ENCODE measurements around the gene PGGT1B. TPM values are rescaled to one million over a fixed set of nuclear protein-coding genes. Genes with fewer than 3 reads are reported as not detected.
"Not testable (repeated sequence)": the region's sequence is repeated elsewhere in the genome, so short reads cannot be mapped to it uniquely, and the experiment has no call there.

PGGT1B gene
- total RNA-seq, 1 experiment from 2014 or later: 20.1 TPM

DNA sequence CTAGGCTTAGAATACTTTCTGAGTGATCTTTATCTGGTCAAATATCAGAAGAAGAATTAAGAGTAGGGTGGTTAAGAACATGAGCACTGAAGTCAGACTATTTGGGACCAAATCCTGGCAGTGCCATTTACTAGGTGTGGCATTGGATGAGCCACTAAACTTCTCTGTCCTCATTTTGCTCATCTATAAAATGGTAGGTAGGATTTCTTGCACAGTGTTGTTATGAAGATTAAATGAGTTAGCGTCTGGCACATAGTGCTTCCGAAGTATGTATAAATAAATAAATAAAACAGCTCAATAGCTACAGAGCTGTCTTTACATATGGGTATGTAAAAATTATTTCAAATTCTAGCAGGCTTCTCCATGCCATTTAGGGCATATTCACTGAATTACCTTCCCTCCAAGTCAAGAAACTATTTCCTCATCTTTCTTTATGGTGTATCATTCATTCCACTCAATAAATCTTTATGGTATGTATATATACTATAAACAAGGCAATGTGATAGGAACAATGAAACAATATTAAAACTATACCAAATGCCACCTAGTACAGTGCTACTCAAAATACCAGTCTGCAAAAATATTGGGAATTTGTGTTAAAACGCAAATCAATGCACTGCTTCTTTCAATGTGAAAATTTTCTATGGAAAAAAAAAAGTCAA is 9.8 kb upstream of the PGGT1B start:
- H3K9me3 ChIP-seq (replicated peaks): no peaks in the 10 kb centered on the region
- no peaks in the 10 kb centered on the region; the same call in none of the 2 replicates for H3K36me3 ChIP-seq
- DNase-seq: no peak
- H3K4me1 ChIP-seq: no peaks in the 10 kb centered on the region
- no peaks in the 10 kb centered on the region for H3K27me3 ChIP-seq
- H3K4me3 ChIP-seq: no peak overlapping the region
- H3K27ac ChIP-seq: no peak overlapping the region

DNA sequence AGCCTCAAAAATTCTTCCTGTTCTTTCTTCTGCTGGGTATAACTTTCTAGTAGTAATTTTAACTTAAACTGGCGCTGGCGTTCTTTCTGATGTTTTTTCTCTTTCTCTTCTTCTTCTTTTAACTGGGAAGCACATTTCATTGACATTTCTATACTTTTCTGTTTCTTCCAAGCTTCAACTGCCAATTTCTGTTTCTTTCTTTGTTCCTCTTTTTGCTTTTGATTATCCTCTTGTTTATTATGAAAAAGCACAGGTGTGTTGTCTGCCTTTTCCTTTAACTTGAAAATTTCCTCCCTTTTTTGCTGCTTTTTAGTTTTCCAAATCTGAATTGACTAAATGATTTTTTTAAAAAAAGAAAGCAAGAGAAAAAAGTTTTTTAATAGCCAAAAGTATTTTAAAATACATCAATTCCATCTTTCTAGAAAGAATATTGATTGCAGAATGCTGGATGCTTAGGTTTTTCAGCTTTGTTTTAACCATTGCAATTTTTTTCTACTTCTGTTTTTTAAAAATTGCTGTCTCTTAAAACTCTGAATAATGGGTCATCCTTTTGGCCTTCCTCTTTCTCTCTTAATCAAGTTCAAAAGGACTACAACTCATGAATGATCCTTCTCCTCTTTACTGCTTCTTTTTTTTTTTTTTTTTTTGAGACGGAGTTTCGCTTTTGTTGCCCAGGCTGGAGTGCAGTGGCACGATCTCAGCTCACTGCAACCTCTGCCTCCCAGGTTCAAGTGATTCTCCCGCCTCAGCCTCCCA is 8.8 kb upstream of the PGGT1B start:
- H3K27ac ChIP-seq: no peak overlapping the region
- no peaks in the 10 kb centered on the region for H3K9me3 ChIP-seq (replicated peaks)
- DNase-seq: no peak
- no peaks in the 10 kb centered on the region for H3K27me3 ChIP-seq
- no peaks in the 10 kb centered on the region for H3K4me1 ChIP-seq
- H3K4me3 ChIP-seq: no peak overlapping the region
- H3K36me3 ChIP-seq: no peaks in the 10 kb centered on the region; the same call in none of the 2 replicates

DNA sequence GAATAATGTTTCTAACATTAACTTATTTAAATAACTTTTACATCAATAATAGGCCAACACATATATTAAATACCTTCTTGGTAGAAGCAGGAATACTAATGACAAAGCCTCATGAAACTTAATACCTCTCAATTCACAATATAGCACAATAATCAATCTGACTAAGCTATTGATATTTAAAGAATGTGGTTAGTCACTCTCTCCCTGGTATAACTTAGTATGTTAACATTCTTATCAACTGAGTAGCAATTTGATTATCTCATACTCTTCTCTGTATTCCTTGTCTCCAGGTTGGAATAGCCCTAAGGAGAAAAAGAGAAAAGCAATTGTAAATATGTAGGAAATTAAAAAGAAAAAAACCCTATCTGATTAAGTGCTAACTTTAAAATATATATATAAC is 4.9 kb upstream of the PGGT1B start:
- no peak for DNase-seq
- H3K9me3 ChIP-seq (replicated peaks): no peaks in the 10 kb centered on the region
- H3K27ac ChIP-seq: no peak overlapping the region
- H3K4me3 ChIP-seq: no peak overlapping the region
- H3K36me3 ChIP-seq: no peaks in the 10 kb centered on the region; the same call in 1 of the 2 replicates
- peaks cover 3% of the 10 kb centered on the region; the same call in 1 of the 2 replicates for H3K4me1 ChIP-seq
- no peaks in the 10 kb centered on the region for H3K27me3 ChIP-seq

DNA sequence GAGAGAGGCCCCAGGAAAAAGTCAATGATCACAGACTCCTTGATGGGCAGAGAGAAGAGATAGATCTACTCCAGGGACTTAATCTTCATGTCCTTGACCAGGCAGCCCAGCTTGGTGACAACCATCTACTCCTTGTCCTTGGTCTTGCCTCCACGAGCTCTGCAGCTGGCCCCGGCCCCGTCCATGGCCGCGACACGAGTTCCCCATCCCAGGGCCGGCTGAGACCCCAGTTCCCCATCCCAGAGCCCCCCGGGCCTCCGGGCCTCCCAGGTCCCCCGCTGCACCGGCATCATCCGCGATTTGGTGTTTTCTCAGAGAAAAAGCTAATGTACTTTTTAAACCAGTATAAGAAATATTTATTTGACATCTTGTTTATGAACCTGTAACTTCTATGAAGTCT is 2.5 kb upstream of the PGGT1B start:
- H3K4me1 ChIP-seq: peaks cover 3% of the 10 kb centered on the region; the same call in 1 of the 2 replicates
- no peaks in the 10 kb centered on the region; the same call in 1 of the 2 replicates for H3K36me3 ChIP-seq
- no peaks in the 10 kb centered on the region for H3K9me3 ChIP-seq (replicated peaks)
- no peak overlapping the region for H3K4me3 ChIP-seq
- H3K27me3 ChIP-seq: no peaks in the 10 kb centered on the region
- DNase-seq: no peak
- no peak overlapping the region for H3K27ac ChIP-seq

DNA sequence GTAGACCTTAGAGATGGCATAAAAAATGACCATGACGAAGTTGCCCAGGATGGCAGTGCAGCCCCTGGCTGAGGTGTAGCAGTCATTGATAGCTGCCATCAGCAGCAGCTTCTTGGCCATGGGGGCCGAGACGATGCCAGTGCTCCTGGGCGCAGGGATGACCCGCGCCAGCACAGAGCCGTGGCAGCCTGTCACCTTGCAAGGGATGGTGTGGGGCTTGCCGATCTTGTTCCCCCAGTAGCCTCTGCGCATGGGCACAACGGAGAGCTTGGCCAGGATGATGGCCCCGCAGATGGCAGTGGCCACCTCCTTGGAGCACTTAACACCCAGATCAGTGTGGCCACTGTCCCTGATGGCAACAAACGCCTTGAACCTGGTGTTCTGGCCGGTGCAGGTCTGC is 2.1 kb upstream of the PGGT1B start:
- Histone ChIP-seq H3K4me1 (peaks cover 3% of the 10 kb centered on the region; the same call in 1 of the 2 replicates), H3K27me3 (no peaks in the 10 kb centered on the region), H3K27ac (no peak overlapping the region), H3K4me3 (no peak overlapping the region), H3K36me3 (no peaks in the 10 kb centered on the region; the same call in 1 of the 2 replicates), H3K9me3 (replicated peaks) (no peaks in the 10 kb centered on the region)
- no peak for DNase-seq

DNA sequence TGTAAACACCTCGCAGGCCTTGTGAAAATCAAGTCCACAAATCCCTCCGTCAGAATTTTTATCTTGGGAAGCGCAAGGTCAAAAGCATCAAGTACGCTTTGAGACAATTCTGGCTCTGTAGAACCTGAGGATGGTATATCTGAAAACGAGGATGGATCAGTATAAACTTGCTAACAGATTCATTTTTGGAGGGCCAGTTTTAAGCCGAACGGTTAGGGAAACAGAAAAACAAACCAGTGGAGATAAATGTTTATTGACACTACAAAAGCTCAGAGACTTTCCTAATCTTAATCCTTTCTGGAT is 352 bp upstream of the PGGT1B start:
- no peaks in the 10 kb centered on the region for H3K27me3 ChIP-seq
- peak overlapping the region; percentile 90 for H3K4me3 ChIP-seq

DNA sequence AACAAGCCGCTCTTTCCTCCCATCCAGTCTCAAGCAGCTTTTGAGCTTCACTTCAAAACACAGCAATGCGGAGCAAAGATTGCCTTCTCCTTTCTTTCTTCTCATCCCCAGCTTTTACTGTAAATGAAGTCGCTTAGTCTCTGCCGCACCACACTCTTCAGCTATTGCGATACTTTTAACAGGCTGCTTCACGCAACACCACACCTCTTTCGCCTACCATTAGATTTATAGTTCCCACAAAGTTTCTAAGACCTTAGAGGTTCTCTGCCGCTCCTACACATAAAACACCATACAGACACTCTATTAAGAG is 711 bp downstream of the PGGT1B start:
- Histone ChIP-seq H3K4me1 (peaks cover 3% of the 10 kb centered on the region; the same call in 1 of the 2 replicates), H3K4me3 (peak overlapping the region; percentile 90), H3K36me3 (no peaks in the 10 kb centered on the region), H3K9me3 (replicated peaks) (no peaks in the 10 kb centered on the region), H3K27me3 (no peaks in the 10 kb centered on the region), H3K27ac (peak overlapping the region; percentile 85)
- DNase-seq: peak in 1 of 2 experiments; percentile 29

More for the DNA sequence above, 352 bp upstream of the PGGT1B start:
- Histone ChIP-seq H3K27ac (peak overlapping the region; percentile 85), H3K36me3 (no peaks in the 10 kb centered on the region), H3K9me3 (replicated peaks) (no peaks in the 10 kb centered on the region), H3K4me1 (peaks cover 3% of the 10 kb centered on the region; the same call in 1 of the 2 replicates)
- DNase-seq: no peak

DNA sequence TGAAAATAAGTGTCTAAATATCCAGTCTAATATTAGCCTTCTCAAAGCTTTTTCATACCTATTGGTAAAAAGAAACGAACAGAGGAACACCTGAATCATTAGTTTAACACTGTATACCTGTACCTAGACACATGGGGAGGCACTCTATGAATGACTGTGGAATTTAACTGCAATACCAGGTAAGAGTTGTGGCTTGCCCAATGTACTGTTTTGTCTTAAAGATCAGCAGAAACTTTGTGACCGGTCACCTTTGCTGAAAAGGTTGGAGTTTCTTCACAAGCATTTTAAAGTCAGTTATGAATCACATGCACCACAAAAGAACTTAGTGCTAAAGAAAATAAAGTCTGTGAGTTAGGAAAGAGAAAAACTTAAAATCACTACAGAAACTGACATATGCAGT is 2.4 kb downstream of the PGGT1B start:
- H3K4me3 ChIP-seq: no peak overlapping the region
- no peaks in the 10 kb centered on the region for H3K9me3 ChIP-seq (replicated peaks)
- no peak for DNase-seq
- peaks cover 3% of the 10 kb centered on the region; the same call in 1 of the 2 replicates for H3K4me1 ChIP-seq
- H3K27me3 ChIP-seq: no peaks in the 10 kb centered on the region
- H3K36me3 ChIP-seq: no peaks in the 10 kb centered on the region
- no peak overlapping the region for H3K27ac ChIP-seq

DNA sequence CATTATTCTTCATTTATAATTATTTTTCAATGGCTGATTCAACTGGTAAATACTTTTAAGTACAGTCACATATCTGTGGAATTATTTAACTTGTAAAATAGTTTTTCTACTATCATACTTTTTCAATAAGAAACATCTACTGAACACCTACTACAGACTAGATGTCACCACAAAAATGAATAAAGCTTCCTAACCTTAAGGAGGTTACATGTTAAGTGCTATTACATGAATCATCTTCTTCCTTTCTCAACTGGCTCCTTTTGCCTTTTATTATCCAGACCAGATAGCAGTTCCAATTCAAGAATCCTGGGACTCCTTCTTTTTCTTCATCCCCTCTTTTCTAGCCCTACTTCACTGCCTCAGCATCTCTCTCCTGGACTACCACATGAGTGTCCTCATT is 4.7 kb downstream of the PGGT1B start:
- Histone ChIP-seq H3K36me3 (peaks cover 1% of the 10 kb centered on the region; the same call in 1 of the 2 replicates), H3K27ac (no peak overlapping the region), H3K4me3 (no peak overlapping the region), H3K4me1 (no peaks in the 10 kb centered on the region), H3K27me3 (no peaks in the 10 kb centered on the region), H3K9me3 (replicated peaks) (no peaks in the 10 kb centered on the region)
- DNase-seq: no peak

DNA sequence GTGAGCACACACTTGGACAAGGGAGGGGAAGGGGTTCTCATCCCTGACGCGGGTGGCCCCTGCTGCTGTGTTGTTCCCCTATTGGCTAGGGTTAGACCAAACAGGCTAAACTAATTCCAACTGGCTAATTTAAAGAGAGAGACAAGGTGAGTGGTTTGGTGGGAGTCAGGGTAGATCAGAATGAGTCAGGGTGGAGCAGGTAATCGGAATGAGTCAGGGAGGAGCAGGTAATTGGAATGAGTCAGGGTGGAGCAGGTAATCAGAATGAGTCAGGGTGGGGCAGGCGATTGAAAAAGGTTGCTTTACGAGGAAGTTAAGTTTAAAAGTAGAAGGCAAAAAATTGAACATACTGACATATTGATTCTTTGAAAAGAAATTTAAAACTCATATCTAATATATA is 13.3 kb downstream of the PGGT1B start:
- not testable (repeated sequence) for DNase-seq; H3K4me1 ChIP-seq; H3K36me3 ChIP-seq; H3K9me3 ChIP-seq (replicated peaks); H3K4me3 ChIP-seq; H3K27ac ChIP-seq; H3K27me3 ChIP-seq

DNA sequence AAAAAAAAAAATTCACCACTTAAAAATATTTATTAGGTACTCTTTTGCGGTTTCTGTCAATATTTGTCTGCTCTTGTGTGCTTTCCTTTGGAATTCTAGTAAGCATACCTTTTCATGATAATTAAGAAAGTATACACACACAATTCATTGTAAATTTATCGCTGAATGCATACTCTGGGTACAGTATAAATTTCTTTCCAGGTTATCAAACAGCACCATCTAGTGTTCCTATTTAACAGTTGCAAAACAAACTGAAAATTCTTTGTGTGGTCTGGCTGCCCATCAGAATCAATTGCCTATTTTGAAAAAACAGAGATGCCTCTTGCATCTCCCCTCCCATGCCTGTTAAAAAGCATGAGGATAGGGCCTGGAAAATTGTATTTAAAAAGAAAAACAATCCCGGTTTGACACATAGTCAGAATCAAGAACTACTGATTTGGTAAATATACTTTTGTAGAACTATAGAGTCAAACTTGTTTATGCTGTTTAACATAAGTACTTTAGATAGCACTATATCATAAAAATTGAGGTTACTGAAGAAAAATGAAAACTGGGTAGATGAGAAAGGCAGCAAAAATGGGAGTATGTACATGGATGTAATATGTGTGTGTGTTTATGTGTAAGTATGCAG is 16.2 kb downstream of the PGGT1B start:
- DNase-seq: peak in 1 of 2 experiments; percentile 61
- Histone ChIP-seq H3K4me3 (no peak overlapping the region), H3K4me1 (no peaks in the 10 kb centered on the region), H3K36me3 (peaks cover 7% of the 10 kb centered on the region), H3K27ac (no peak overlapping the region), H3K27me3 (no peaks in the 10 kb centered on the region), H3K9me3 (replicated peaks) (no peaks in the 10 kb centered on the region)

DNA sequence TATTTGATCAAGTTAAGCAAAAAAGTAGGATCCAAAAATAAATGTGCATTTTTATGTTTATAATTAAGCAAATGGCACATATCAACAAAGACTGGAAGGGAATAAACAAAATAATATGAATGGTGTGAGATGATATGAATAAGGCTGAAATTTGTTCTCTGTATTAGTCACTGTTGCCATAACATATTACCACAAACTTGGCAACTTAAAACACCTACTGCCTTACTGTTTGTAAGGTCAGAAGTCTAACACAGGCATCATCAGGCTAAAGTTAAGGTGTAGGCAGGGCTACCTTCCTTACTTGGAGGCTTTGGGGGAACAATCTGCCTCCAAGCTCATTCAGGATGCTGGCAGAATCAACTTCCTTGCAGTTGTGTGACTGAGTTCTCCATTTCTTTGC is 19.3 kb downstream of the PGGT1B start:
- no peaks in the 10 kb centered on the region for H3K9me3 ChIP-seq (replicated peaks)
- no peak overlapping the region for H3K27ac ChIP-seq
- H3K36me3 ChIP-seq: peaks cover 16% of the 10 kb centered on the region
- no peaks in the 10 kb centered on the region for H3K4me1 ChIP-seq
- no peaks in the 10 kb centered on the region for H3K27me3 ChIP-seq
- no peak for DNase-seq
- H3K4me3 ChIP-seq: no peak overlapping the region

DNA sequence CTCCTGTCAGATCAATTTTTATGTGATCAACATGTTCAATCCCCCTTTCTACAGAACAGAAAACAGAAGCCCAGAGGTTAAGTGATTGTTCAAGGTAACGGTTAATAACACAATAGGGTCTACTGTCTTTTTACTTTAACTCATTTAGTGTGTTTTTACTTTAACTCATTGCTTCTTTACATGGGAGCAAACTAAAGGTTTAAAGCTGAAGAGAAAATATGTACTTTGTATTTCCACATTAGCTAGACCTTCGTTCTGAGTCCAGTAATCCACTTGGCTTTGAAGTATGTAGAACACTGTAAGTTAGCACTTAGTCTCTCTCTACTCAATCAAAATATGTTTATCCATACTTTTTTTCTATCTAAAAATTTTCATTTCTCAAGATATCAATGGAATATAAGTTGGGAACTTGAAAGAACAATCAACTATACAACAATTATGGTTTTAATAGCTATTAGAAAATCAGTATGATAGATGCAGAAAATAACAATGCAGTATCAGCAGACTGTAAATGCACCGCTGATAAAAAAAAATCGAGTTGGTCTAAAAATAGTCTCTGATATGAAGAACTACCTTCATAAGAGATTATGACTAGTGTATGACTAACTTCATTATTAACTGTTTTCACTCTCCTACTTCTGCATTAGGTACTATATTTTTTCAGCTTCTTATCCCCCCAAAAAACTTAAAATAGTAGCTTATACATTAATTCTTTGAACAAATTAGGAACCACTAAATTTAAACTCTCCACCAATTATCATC is 20.6 kb downstream of the PGGT1B start:
- peaks cover 22% of the 10 kb centered on the region for H3K36me3 ChIP-seq
- no peak overlapping the region for H3K27ac ChIP-seq
- H3K9me3 ChIP-seq (replicated peaks): no peaks in the 10 kb centered on the region
- no peak overlapping the region for H3K4me3 ChIP-seq
- no peaks in the 10 kb centered on the region for H3K4me1 ChIP-seq
- no peaks in the 10 kb centered on the region for H3K27me3 ChIP-seq
- DNase-seq: no peak

DNA sequence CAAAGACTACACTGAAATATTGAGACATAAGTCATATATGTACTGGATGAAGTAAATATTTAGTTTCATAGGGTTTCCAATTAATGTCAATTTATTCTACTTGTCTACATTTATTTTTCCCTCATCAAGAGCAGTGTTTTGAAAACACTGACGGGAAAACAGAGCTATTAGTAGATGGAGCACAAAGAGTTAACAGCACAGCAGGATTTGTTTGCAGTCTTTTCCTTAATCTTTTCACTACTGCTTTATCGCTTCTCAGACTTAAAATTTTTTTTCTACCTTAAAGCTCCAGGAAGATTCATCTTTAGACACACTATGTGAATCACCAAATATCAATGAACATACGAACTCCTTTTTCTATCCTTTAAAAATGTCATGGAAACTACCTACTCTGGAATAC is 25.6 kb downstream of the PGGT1B start:
- Histone ChIP-seq H3K4me3 (no peak overlapping the region), H3K9me3 (replicated peaks) (no peaks in the 10 kb centered on the region), H3K36me3 (peaks cover 21% of the 10 kb centered on the region), H3K4me1 (no peaks in the 10 kb centered on the region), H3K27ac (no peak overlapping the region), H3K27me3 (no peaks in the 10 kb centered on the region)
- no peak for DNase-seq

DNA sequence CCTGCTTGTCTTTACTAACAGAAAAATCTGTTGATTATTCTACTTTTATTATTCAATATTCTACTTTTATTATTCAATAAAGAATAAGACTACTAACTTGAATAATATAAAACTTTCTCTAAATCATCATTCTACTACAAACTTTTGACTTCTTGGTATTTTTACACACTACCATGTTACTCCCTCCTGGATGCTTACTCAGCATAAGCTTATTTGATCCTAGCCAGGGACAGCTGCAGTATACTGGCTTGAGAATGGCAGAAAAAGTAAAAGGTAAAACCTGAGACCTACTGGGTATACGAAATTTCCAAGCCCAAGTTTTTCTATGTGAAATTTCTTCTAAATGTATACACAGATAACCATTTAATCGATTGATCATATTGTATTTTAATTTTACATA is 26.1 kb downstream of the PGGT1B start:
- Histone ChIP-seq H3K4me1 (no peaks in the 10 kb centered on the region), H3K9me3 (replicated peaks) (no peaks in the 10 kb centered on the region), H3K4me3 (no peak overlapping the region), H3K27ac (no peak overlapping the region), H3K27me3 (no peaks in the 10 kb centered on the region), H3K36me3 (peaks cover 21% of the 10 kb centered on the region)
- DNase-seq: no peak

Measured in SJCRH30 (cell line).